ENCODE results near the gene CDHR4. TPM values are rescaled to one million over a fixed set of nuclear protein-coding genes. Genes with fewer than 3 reads are reported as not detected.

Gene CDHR4
- total RNA-seq, 2 donors from 2014 or later = not detected

DNA sequence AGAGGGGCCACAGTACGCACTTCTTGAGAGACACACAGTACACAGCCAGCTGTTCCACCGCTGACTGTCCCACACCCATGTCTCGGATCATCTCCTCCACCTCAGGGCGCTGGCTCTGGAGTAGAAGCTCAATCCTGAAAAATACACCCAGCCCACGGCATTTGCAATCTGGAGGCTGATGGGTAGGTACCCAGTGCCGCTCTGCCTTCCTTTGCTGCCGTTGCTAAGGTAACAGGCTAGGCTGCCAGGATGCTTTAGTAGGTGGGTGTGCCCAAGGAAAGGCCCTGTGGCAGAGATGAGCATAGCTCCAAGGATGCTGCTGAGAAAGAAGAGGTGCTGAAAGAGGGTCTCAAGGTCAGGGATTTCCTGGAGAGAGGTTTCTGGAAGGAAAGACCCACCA, 42.1 kb upstream of the CDHR4 start:
- H3K4me1 ChIP-seq (replicated peaks) = no peaks in the 10 kb centered on the region
- no peaks in the 10 kb centered on the region for H3K36me3 ChIP-seq
- whole genome bisulfite sequencing = 95% methylated on average over 7 of the region's 7 CpGs
- DNase-seq (ENCODE audit: low spot score) = no peak
- intact Hi-C loops (cut with DNase I) = loop anchor here (5.0 kb wide), 1 partner anchor 140 kb away; no protein-coding TSS in a partner anchor
- H3K27ac ChIP-seq = no peak overlapping the region
- H3K27me3 ChIP-seq (replicated peaks; ENCODE audit: insufficient read depth) = no peaks in the 10 kb centered on the region
- TF ChIP-seq POLR2A (IDR thresholded peaks at IDR 0.05) (no peak), POLR2AphosphoS5 (IDR thresholded peaks at IDR 0.05) (no peak)
- TF ChIP-seq, protein P1, sequence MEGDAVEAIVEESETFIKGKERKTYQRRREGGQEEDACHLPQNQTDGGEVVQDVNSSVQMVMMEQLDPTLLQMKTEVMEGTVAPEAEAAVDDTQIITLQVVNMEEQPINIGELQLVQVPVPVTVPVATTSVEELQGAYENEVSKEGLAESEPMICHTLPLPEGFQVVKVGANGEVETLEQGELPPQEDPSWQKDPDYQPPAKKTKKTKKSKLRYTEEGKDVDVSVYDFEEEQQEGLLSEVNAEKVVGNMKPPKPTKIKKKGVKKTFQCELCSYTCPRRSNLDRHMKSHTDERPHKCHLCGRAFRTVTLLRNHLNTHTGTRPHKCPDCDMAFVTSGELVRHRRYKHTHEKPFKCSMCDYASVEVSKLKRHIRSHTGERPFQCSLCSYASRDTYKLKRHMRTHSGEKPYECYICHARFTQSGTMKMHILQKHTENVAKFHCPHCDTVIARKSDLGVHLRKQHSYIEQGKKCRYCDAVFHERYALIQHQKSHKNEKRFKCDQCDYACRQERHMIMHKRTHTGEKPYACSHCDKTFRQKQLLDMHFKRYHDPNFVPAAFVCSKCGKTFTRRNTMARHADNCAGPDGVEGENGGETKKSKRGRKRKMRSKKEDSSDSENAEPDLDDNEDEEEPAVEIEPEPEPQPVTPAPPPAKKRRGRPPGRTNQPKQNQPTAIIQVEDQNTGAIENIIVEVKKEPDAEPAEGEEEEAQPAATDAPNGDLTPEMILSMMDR (IDR thresholded peaks at IDR 0.05) = no peak
- H3K4me3 ChIP-seq = no peak overlapping the region
- H3K9me3 ChIP-seq = no peaks in the 10 kb centered on the region

DNA sequence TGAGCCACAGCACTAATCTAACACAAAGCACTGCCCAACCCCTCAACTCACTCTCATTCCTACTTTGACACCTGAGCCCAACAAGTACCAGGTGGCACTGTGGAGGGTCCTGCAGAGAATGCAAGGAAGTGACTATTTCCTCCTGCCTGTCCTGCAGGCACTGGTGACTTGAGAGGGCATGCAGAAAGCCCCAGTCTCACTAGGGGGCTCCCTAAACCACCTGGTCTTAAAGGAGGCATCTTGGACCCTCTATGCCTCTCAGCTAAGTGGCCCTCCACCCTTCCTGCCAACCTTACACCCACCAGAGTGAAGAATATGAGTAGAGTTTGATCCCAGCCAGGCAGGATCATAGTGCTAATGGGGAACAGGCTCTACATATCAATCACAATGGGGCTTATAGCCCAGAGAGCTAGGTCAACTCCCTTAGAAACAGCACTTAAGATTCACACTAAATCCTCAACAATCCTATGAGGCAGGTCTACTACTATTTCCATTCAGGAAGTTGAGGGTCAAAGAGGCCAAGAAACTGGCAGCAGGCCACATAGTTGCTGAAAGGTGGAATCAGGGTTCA, 41.5 kb upstream of the CDHR4 start:
- H3K9me3 ChIP-seq = no peaks in the 10 kb centered on the region
- H3K36me3 ChIP-seq = no peaks in the 10 kb centered on the region
- TF ChIP-seq, protein P1 (IDR thresholded peaks at IDR 0.05) = peak in 1 of 4 experiments; percentile 36
- no peak for TF ChIP-seq POLR2A (IDR thresholded peaks at IDR 0.05)
- TF ChIP-seq POLR2AphosphoS5 (IDR thresholded peaks at IDR 0.05) = no peak
- H3K4me3 ChIP-seq = no peak overlapping the region
- intact Hi-C loops (cut with DNase I) = loop anchor here (5.0 kb wide), 1 partner anchor 139 kb away; no protein-coding TSS in a partner anchor
- H3K27me3 ChIP-seq (replicated peaks; ENCODE audit: insufficient read depth) = no peaks in the 10 kb centered on the region
- no peak overlapping the region for H3K27ac ChIP-seq
- no peak for DNase-seq (ENCODE audit: low spot score)
- no peaks in the 10 kb centered on the region for H3K4me1 ChIP-seq (replicated peaks)

GRCh38 chr3:49840388-49840787, 40.7 kb upstream of the CDHR4 start:
- Histone ChIP-seq H3K9me3 (no peaks in the 10 kb centered on the region), H3K27ac (no peak overlapping the region), H3K4me1 (replicated peaks) (no peaks in the 10 kb centered on the region), H3K4me3 (no peak overlapping the region), H3K27me3 (replicated peaks; ENCODE audit: insufficient read depth) (no peaks in the 10 kb centered on the region), H3K36me3 (no peaks in the 10 kb centered on the region)
- DNase-seq (ENCODE audit: low spot score) = no peak
- WGBS = 70% methylated on average over 2 of the region's 2 CpGs
- no peak for TF ChIP-seq POLR2AphosphoS5 (IDR thresholded peaks at IDR 0.05)
- TF ChIP-seq POLR2A (IDR thresholded peaks at IDR 0.05) = no peak
- TF ChIP-seq, protein P1 (IDR thresholded peaks at IDR 0.05) = no peak
- intact Hi-C loops (cut with DNase I) = loop anchor here (5.0 kb wide), 1 partner anchor 138 kb away; no protein-coding TSS in a partner anchor

DNA sequence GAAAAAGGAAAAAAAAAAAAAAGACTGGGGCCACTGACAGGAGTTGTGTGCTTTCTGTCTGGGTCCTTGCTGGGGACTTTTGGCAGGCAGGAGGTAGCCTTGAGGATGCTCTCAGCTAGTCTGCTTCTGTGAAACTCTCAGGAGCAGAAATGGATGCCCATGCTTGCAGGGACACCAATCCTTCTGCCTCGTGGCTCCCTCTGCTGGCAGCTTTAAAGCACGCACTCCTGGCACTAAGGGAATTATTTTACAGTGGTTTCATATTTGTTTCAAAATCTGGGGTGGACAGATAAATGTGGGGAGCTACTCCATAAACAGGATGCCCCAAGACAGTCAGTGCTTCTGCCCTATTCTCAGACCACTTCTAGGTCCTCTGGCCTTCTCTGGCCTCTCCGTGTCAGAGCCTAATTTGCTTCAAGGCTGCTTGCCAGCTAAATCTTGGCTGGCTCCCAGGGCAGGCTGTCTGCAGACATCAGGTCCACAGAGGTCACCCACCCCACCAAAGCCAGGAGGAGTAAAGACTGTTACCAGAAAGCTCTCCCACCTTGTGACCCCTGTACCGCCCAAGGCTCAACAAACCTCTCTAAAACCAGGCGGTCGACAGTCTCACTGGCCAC, 39.6 kb upstream of the CDHR4 start:
- WGBS = 38% methylated on average over 6 of the region's 6 CpGs
- intact Hi-C loops (cut with DNase I) = loop anchor here (1.0 kb wide), 1 partner anchor 37 kb away; no protein-coding TSS in a partner anchor
- TF ChIP-seq POLR2AphosphoS5 (IDR thresholded peaks at IDR 0.05) = peak; percentile 78
- no peak for TF ChIP-seq POLR2A (IDR thresholded peaks at IDR 0.05)
- TF ChIP-seq, protein P1 (IDR thresholded peaks at IDR 0.05) = peak; percentile 71 to 95 (median 87)

GRCh38 chr3:49831341-49831740, 31.7 kb upstream of the CDHR4 start:
- no peaks in the 10 kb centered on the region for H3K4me1 ChIP-seq (replicated peaks)
- H3K36me3 ChIP-seq = no peaks in the 10 kb centered on the region
- H3K9me3 ChIP-seq = no peaks in the 10 kb centered on the region
- TF ChIP-seq POLR2AphosphoS5 (IDR thresholded peaks at IDR 0.05) = no peak
- no peak overlapping the region for H3K4me3 ChIP-seq
- no peak overlapping the region for H3K27ac ChIP-seq
- WGBS = 61% methylated on average over 3 of the region's 3 CpGs
- intact Hi-C loops (cut with DNase I) = no loop called here
- DNase-seq (ENCODE audit: low spot score) = no peak
- no peaks in the 10 kb centered on the region for H3K27me3 ChIP-seq (replicated peaks; ENCODE audit: insufficient read depth)

More for the DNA sequence above, 39.6 kb upstream of the CDHR4 start:
- Histone ChIP-seq H3K9me3 (no peaks in the 10 kb centered on the region), H3K27me3 (replicated peaks; ENCODE audit: insufficient read depth) (no peaks in the 10 kb centered on the region), H3K4me3 (no peak overlapping the region), H3K4me1 (replicated peaks) (no peaks in the 10 kb centered on the region), H3K36me3 (no peaks in the 10 kb centered on the region), H3K27ac (no peak overlapping the region)
- peak; percentile 72 for DNase-seq (ENCODE audit: low spot score)
